ENCODE measurements around the gene GID8. TPM values are rescaled to one million over a fixed set of nuclear protein-coding genes. Genes with fewer than 3 reads are reported as not detected.
A peak's percentile ranks its signal among the peaks of the same experiment; 100 is the strongest.

GID8 gene
- total and polyA plus RNA-seq, 8 donors: 10.8 to 39.3 (median 15.5) TPM

DNA sequence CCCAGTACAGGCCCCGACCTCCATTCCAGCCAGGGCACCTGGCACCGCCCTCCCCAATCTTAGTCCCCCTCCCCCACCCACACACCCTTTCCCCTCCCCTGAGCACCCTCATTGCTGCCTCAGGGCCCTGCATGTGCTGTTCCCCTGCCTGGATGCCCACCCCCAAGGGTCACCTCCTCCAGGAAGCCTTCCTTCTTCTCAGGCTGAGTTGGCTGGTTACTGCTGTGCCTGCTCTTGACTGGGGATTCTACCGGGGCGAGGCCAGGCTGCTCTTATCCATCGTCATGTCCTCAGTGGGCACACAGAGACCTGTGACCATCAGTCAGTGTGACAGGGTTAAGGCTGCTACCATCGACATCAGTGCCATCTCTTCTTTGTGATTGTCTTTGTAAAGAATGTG, 45.3 kb downstream of the GID8 start:
- no peak overlapping the region for H3K4me3 ChIP-seq
- 73 to 89% (median 76%) methylated on average over 6 of the region's 6 CpGs for WGBS, 5 donors
- no peak for DNase-seq
- no peaks in the 10 kb centered on the region for H3K36me3 ChIP-seq
- no peak overlapping the region for H3K27ac ChIP-seq
- no peaks in the 10 kb centered on the region for H3K4me1 ChIP-seq
- no peaks in the 10 kb centered on the region for H3K9me3 ChIP-seq
- intact Hi-C loops (cut with DNase I; ENCODE audit: low total_unique reads): no loop called here
- TF ChIP-seq, protein P1, sequence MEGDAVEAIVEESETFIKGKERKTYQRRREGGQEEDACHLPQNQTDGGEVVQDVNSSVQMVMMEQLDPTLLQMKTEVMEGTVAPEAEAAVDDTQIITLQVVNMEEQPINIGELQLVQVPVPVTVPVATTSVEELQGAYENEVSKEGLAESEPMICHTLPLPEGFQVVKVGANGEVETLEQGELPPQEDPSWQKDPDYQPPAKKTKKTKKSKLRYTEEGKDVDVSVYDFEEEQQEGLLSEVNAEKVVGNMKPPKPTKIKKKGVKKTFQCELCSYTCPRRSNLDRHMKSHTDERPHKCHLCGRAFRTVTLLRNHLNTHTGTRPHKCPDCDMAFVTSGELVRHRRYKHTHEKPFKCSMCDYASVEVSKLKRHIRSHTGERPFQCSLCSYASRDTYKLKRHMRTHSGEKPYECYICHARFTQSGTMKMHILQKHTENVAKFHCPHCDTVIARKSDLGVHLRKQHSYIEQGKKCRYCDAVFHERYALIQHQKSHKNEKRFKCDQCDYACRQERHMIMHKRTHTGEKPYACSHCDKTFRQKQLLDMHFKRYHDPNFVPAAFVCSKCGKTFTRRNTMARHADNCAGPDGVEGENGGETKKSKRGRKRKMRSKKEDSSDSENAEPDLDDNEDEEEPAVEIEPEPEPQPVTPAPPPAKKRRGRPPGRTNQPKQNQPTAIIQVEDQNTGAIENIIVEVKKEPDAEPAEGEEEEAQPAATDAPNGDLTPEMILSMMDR (IDR thresholded peaks at IDR 0.05): no peak
- TF ChIP-seq POLR2A (IDR thresholded peaks at IDR 0.05): no peak
- TF ChIP-seq POLR2AphosphoS5 (IDR thresholded peaks at IDR 0.05): no peak
- TF ChIP-seq EP300 (IDR thresholded peaks at IDR 0.05): no peak
- H3K27me3 ChIP-seq: peaks cover 8 to 94% (median 54%) of the 10 kb centered on the region in 3 donors

DNA sequence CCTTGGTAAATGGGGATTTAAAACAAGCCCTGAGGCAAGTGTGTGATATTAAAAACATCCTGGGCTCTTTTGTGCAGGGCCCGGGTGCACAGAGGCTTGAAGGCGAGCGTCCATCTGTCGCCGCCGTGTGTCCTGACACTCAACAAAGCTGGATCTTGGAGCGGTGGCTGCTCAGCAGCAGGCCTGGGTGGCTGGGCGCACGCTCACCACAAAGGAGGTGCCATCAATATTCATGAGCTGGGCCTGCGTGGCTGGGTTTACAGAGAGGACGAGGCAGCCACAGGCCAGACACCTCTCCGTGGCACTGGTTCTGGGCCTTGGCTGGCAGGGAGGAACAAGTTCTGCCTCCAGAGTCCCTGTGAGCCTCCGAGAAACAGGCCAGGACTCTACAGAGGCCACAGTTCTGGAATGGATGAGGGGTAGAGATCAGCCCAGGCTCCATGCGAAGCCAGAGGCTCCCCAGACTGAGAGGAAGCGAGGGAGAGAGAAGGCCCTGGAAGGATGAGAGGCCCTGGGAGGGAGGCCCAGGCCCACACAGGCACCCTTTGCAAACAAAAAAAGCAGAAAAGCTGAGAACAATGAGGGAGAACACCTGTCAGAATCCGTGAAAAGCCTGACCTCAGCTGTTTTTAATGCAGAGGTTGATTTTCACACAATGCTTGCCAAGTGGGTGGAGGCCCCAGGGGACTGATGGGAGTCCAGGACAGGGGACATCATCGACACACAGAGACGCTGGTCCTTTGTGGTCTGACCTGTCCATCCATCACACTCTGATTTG, 46.9 kb downstream of the GID8 start:
- 70 to 81% (median 73%) methylated on average over 17 to 18 of the region's 18 CpGs for WGBS, 5 donors
- peak in 1 of 2 donors; percentile 40 for DNase-seq
- peaks cover 8 to 89% (median 38%) of the 10 kb centered on the region in 3 donors for H3K27me3 ChIP-seq

DNA sequence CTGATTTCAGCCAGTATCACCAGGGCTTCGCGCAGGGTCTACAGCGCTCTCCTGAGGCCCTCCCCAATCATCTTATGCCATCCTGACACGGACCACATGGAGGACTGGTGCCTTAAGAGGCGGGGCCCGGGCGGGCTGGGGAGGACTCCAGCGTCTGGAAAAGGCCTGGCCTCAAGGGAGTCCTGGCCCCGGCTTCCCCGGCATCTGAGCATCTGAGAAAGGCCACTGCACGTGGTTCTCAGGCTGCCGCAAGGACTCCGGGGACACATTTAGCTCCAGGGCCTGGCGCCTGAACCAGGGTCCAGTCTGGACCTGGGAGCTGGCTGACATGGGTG, 47.5 kb downstream of the GID8 start:
- peak in 1 of 2 donors; percentile 31 for DNase-seq
- WGBS, 5 donors: 56 to 77% (median 63%) methylated on average over 8 to 14 of the region's 14 CpGs
- Histone ChIP-seq H3K4me3 (no peak overlapping the region), H3K27me3 (peaks cover 8 to 87% (median 36%) of the 10 kb centered on the region in 3 donors), H3K4me1 (no peaks in the 10 kb centered on the region), H3K27ac (no peak overlapping the region), H3K9me3 (no peaks in the 10 kb centered on the region), H3K36me3 (no peaks in the 10 kb centered on the region)
- TF ChIP-seq, protein P1 (IDR thresholded peaks at IDR 0.05): no peak
- TF ChIP-seq EP300 (IDR thresholded peaks at IDR 0.05) (no peak), POLR2A (IDR thresholded peaks at IDR 0.05) (no peak), POLR2AphosphoS5 (IDR thresholded peaks at IDR 0.05) (no peak)
- intact Hi-C loops (cut with DNase I; ENCODE audit: low total_unique reads): no loop called here

More for the DNA sequence above, 46.9 kb downstream of the GID8 start:
- no peak overlapping the region for H3K4me3 ChIP-seq
- H3K4me1 ChIP-seq: no peaks in the 10 kb centered on the region
- TF ChIP-seq POLR2A (IDR thresholded peaks at IDR 0.05) (no peak), POLR2AphosphoS5 (IDR thresholded peaks at IDR 0.05) (no peak), EP300 (IDR thresholded peaks at IDR 0.05) (no peak)
- TF ChIP-seq, protein P1 (IDR thresholded peaks at IDR 0.05): no peak
- intact Hi-C loops (cut with DNase I; ENCODE audit: low total_unique reads): no loop called here
- no peaks in the 10 kb centered on the region for H3K36me3 ChIP-seq
- H3K27ac ChIP-seq: no peak overlapping the region
- H3K9me3 ChIP-seq: no peaks in the 10 kb centered on the region

DNA sequence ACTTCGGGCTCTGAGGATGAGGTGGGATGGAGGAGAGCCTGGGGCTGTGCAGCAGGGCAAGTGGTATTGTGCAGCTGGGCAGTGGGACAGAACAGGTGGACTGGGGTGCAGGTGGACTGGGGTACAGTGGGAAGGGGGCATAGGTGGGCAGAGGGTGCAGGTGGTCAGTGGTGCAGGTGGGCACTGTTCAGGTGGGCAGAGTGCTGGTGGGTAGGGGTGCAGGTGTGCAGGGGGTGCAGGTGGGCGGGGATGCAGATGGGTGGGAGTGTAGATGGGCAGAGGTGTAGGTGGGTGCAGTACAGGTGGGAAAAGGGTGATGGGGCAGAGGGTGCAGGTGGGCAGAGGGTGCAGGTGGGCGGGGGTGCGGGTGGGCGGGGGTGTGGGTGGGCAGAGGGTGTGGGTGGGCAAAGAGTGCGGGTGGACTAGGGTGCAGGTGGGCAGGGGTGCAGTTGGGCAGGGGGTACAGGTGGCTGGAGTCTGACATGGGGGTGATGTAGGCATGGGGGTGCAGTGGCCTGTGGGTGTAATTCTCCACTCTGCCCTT, 48.4 kb downstream of the GID8 start:
- Histone ChIP-seq H3K4me1 (no peaks in the 10 kb centered on the region), H3K9me3 (no peaks in the 10 kb centered on the region), H3K36me3 (no peaks in the 10 kb centered on the region), H3K27ac (no peak overlapping the region), H3K27me3 (peaks cover 7 to 87% (median 36%) of the 10 kb centered on the region in 3 donors), H3K4me3 (no peak overlapping the region)
- intact Hi-C loops (cut with DNase I; ENCODE audit: low total_unique reads): no loop called here
- WGBS, 5 donors: 66 to 83% (median 79%) methylated on average over 4 to 6 of the region's 6 CpGs
- TF ChIP-seq POLR2AphosphoS5 (IDR thresholded peaks at IDR 0.05) (no peak), POLR2A (IDR thresholded peaks at IDR 0.05) (no peak), EP300 (IDR thresholded peaks at IDR 0.05) (no peak)
- TF ChIP-seq, protein P1 (IDR thresholded peaks at IDR 0.05): no peak
- DNase-seq: no peak
